HEK293T (cell line): Measurements from ENCODE around the gene BMPR1B.

Source experiments
- LEF1 ChIP-seq: fragments of 450-650 bp; IDR thresholded peaks from 2 replicates; pipeline ENCODE4 v1.6.1; 2017; ENCODE audit warnings: mild to moderate bottlenecking, borderline replicate concordance
- SUZ12 ChIP-seq: fragments of 450-650 bp; IDR thresholded peaks from 2 replicates; pipeline ENCODE4 v1.6.1; 2016; ENCODE audit warnings: mild to moderate bottlenecking

GRCh38 chr4:95165926-95166524 is 408.3 kb downstream of the BMPR1B start:
- TF ChIP-seq LEF1 = no peak
- TF ChIP-seq SUZ12 = no peak
